SK-N-MC (cell line): ENCODE data around the gene DGLUCY.

Source experiments
- DNase-seq: peaks from one replicate; pipeline ENCODE4 v3.0.0-alpha.2; 2011; ENCODE audit warnings: low read depth, low spot score
- H3K27ac ChIP-seq: fragments of 200-600 bp; sonication (generic); 2 replicates; pipeline ENCODE4 v1.5.1; 2016; ENCODE audit warnings: mixed run types
- H3K36me3 ChIP-seq: fragments of 200-600 bp; sonication (generic); 2 replicates; pipeline ENCODE4 v1.6.1; 2017; ENCODE audit warnings: antibody characterized with exemption, low read length, mixed read lengths; ENCODE audit not compliant: insufficient read depth
- H3K4me3 ChIP-seq: fragments of 200-600 bp; sonication (generic); 2 replicates; pipeline ENCODE4 v1.5.1; 2016
- H3K9ac ChIP-seq: fragments of 200-600 bp; sonication (generic); 2 replicates; pipeline ENCODE4 v1.8.0; 2017; ENCODE audit warnings: mixed run types, mixed read lengths; ENCODE audit not compliant: insufficient read length
- H3K9me3 ChIP-seq: fragments of 200-600 bp; sonication (generic); 2 replicates; pipeline ENCODE4 v1.6.1; 2017; ENCODE audit warnings: low read depth, mild to moderate bottlenecking, antibody characterized with exemption, low read length, moderate library complexity, mixed read lengths
- EZH2 ChIP-seq: fragments of 200-600 bp; sonication (generic); IDR thresholded peaks from one replicate; pipeline ENCODE4 v1.6.1; 2017; ENCODE audit warnings: antibody characterized with exemption
- FOXP2 ChIP-seq: optimal IDR thresholded peaks from 2 replicates; pipeline ENCODE3; 2011; ENCODE audit warnings: mild to moderate bottlenecking, moderate library complexity; ENCODE audit not compliant: insufficient read depth; ENCODE audit errors: extremely low read length, control extremely low read depth
- POLR2AphosphoS5 ChIP-seq: IDR thresholded peaks from 2 replicates; pipeline ENCODE4 v1.6.1; 2012; ENCODE audit warnings: mild to moderate bottlenecking, low read depth, low read length, borderline replicate concordance

DGLUCY gene

DNA sequence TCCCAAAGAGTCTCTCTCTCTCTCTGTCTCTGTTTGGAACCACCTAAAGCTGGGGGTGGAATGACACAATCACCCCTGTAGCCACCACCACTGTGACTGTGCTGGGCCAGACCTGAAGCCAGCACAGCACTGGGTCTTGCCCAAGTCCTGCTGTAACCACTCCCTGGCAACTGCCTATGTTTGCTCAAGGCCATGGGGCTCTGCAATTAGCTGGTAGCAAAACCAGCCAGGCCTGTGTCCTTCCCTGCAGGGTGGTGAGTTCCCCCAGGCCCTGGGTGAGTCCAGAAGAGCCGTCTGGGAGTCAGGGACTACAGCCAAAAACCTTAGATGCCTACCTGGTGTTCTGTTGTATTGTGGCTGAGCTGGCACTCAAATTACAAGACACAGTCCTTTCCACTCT, 50.8 kb downstream of the DGLUCY start:
- H3K9ac ChIP-seq: no peak overlapping the region
- DNase-seq: no peak
- H3K27ac ChIP-seq: no peak overlapping the region
- H3K4me3 ChIP-seq: no peak overlapping the region
- TF ChIP-seq EZH2 (no peak), FOXP2 (no peak), POLR2AphosphoS5 (no peak)
- no peaks in the 10 kb centered on the region for H3K9me3 ChIP-seq
- H3K36me3 ChIP-seq: no peaks in the 10 kb centered on the region

DNA sequence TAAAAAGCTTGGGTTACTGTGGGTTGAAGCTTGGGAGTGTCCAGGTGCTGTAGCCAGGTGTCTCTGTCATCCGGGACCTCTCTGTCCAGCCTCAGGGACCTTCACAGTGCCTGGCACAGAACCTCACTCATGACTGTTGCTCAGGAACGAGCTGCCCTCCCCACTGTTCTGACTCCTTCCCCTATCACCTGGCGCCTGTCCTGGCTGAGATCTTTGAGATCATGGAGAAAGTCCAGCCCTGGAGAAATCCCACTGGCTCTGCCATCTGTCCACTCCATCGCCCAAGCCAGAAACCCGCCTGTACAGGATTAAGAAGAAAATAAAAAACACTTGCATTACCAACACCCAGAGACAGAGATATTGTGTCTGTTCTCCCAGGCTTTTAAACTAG, 53.5 kb downstream of the DGLUCY start:
- no peak overlapping the region for H3K9ac ChIP-seq
- H3K4me3 ChIP-seq: no peak overlapping the region
- TF ChIP-seq FOXP2 (no peak), EZH2 (no peak), POLR2AphosphoS5 (no peak)
- H3K27ac ChIP-seq: no peak overlapping the region
- H3K36me3 ChIP-seq: no peaks in the 10 kb centered on the region
- no peaks in the 10 kb centered on the region for H3K9me3 ChIP-seq
- DNase-seq: no peak

DNA sequence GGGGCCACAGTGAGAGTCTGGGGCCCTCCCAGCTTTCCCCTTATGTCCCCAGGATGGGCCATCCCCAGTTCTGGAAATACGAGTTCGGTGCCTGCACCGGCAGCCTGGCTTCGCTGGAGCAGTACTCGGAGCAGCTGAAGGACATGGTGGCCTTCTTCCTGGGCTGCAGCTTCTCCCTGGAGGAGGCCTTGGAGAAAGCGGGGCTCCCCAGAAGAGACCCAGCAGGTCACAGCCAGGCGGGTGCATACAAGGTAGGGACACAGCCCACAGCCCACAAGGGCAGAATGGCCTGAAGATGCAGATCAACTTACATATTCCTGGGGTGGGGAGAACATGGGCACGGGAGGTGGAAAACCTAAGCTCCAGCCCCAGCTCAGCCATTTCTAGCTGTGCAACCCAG, 56.1 kb downstream of the DGLUCY start:
- no peaks in the 10 kb centered on the region for H3K36me3 ChIP-seq
- no peak overlapping the region for H3K9ac ChIP-seq
- no peak overlapping the region for H3K4me3 ChIP-seq
- TF ChIP-seq POLR2AphosphoS5: no peak
- TF ChIP-seq EZH2: no peak
- no peak overlapping the region for H3K27ac ChIP-seq
- no peak for DNase-seq
- H3K9me3 ChIP-seq: no peaks in the 10 kb centered on the region

DNA sequence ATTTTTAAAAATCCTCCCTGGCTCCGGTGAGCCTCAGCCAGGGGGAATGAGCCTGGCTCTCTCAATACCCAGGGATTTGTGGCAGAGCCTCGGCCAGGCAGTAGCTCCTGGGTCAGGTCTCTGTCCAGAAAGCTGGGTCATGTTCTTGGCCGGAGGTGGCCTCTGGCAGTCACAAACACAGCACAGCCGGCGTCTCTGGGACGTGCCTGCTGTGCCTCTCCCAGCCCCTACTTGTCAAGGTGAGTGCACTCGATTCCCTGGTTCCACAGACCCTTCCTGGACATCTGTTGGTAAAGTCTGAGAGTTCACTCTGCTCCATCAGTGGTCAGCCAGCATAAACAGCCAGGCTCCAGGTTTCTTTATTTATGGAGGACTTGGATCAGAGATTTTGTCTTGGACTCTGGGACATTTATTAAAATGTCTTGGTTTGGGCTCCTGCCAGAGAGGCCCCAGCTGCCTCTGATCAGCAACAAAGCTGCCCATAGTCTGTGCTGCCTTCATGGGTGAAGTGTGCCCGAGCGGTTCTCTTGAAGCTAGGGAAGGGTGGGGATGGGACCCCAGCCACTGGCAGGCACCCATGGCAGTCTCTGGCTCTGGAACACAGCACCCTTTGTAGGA, 56.7 kb downstream of the DGLUCY start:
- no peak for DNase-seq
- no peak overlapping the region for H3K9ac ChIP-seq
- H3K9me3 ChIP-seq: no peaks in the 10 kb centered on the region
- TF ChIP-seq FOXP2 (no peak), POLR2AphosphoS5 (no peak), EZH2 (no peak)
- H3K4me3 ChIP-seq: no peak overlapping the region
- H3K27ac ChIP-seq: no peak overlapping the region
- H3K36me3 ChIP-seq: no peaks in the 10 kb centered on the region

DNA sequence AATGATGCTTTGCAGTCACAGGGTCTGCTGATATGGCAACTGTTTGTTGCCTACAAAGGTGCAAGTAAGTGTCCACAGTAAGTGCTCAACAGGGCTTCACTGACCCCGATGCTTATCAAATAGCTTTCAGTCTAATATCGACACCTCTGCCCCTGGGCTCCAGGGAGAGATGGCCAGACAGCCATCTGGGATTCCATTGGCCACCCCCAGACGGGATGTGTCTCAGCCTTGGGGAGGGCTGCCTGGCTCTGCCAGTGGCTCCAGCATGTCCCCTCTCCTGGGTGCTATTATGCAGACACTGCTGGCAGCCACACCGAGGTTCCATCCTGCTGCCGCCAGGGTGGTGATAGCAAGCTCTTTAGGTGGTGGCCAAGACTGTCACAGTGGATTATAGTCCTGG, 57.4 kb downstream of the DGLUCY start:
- DNase-seq: no peak
- Histone ChIP-seq H3K9ac (no peak overlapping the region), H3K9me3 (no peaks in the 10 kb centered on the region), H3K4me3 (no peak overlapping the region), H3K27ac (no peak overlapping the region), H3K36me3 (no peaks in the 10 kb centered on the region)
- TF ChIP-seq EZH2 (no peak), POLR2AphosphoS5 (no peak), FOXP2 (no peak)

DNA sequence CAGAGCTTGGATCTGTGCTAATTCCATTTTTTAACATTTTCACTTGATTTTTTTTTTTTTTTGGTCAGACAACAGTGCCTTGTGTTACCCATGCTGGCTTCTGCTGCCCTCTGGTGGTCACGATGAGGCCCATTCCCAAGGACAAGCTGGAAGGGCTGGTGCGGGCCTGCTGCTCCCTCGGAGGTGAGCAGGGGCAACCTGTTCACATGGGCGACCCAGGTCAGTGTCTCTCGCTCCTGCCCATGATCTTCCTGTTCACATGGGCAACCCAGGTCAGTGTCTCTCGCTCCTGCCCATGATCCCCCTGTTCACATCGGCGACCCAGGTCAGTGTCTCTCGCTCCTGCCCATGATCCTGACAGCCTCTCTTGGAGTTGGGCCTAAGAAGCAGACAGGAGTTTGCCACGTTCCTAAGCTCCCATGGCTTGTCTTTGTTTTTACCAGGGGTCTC, 59.4 kb downstream of the DGLUCY start:
- no peaks in the 10 kb centered on the region for H3K36me3 ChIP-seq
- TF ChIP-seq POLR2AphosphoS5 (no peak), FOXP2 (no peak), EZH2 (no peak)
- H3K9ac ChIP-seq: no peak overlapping the region
- H3K27ac ChIP-seq: no peak overlapping the region
- no peak overlapping the region for H3K4me3 ChIP-seq
- no peak for DNase-seq
- no peaks in the 10 kb centered on the region for H3K9me3 ChIP-seq

DNA sequence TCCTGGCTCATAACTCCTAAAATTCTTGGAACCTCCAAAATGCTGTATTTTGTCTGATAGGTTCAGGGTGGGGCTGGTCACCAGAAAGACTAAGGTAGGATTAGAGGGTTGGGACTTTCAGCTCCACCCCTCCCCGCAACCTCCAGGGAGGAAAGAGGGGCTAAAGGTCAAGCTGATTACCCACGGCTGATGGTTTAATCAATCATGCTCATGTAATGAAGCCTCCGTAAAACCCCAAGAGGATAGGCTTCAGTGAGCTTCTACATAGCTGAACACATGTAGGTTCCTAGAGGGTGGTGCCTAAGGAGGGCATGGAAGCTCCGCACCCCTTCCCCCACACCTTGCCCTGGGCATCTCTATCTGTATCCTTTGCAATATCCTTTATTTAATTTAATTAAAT, 60.0 kb downstream of the DGLUCY start:
- H3K36me3 ChIP-seq: no peaks in the 10 kb centered on the region
- TF ChIP-seq FOXP2 (no peak), EZH2 (no peak), POLR2AphosphoS5 (no peak)
- no peaks in the 10 kb centered on the region for H3K9me3 ChIP-seq
- no peak overlapping the region for H3K4me3 ChIP-seq
- no peak for DNase-seq
- H3K9ac ChIP-seq: no peak overlapping the region
- no peak overlapping the region for H3K27ac ChIP-seq

DNA sequence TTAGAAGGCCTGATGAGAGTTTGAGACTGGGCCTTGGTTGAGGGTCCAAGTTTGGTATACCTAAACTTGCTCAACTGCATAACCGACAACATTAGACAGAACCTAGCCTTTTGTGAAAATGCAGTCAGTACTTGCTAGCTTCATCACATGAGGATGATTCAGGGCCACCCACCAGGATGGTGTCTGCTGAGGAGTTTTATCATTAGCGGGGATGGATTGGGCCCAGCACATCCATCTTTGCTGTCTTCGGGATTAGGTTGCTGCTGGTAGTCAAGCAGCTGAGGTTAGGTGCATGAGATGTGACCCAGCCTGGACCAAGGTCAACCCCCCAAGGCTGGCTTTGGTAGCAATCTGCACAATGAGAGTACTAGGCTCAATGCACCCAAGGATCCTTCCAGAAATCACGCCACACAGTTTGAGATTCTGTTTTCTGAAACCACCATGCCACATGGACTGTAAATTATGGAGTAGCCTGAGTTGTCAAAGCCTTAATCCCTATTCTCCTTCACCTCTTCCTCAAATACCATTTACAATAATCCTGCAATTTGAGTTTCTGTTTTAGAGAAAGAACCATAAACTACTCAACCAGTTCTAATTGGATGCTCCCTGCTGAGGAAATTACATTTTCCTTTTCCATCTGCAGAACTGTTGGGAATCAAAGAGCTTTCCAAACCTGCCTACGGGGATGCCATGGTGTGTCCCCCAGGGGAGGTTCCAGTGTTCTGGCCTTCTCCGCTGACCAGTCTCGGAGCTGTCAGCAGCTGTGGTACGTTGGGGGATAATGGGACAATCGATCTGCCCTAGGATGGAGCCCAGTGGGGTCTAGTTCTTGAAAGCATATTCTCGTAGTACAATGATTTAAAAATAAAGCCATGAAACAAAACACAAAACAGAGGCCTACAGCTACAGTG, 61.7 kb downstream of the DGLUCY start:
- no peak overlapping the region for H3K27ac ChIP-seq
- H3K9me3 ChIP-seq: no peaks in the 10 kb centered on the region
- TF ChIP-seq FOXP2: no peak
- no peak for TF ChIP-seq POLR2AphosphoS5
- TF ChIP-seq EZH2: no peak
- no peak overlapping the region for H3K4me3 ChIP-seq
- DNase-seq: no peak
- H3K36me3 ChIP-seq: no peaks in the 10 kb centered on the region
- H3K9ac ChIP-seq: no peak overlapping the region
